Suprapubic skin (tissue), 4 donors: ENCODE results near the gene VCAN. TPM values are rescaled to one million over a fixed set of nuclear protein-coding genes. Genes with fewer than 3 reads are reported as not detected.

Experiments
- DNase-seq, 2 donors: peaks; one replicate each; pipeline ENCODE4 v3.0.0-alpha.2; 2019; ENCODE audit warnings: low spot score in 2 of 2
- H3K27ac ChIP-seq: fragments of 200-600 bp; sonication (generic); one replicate; pipeline ENCODE4 v1.5.1; 2019
- H3K27me3 ChIP-seq: fragments of 200-600 bp; sonication (generic); one replicate; pipeline ENCODE4 v1.5.1; 2019
- H3K36me3 ChIP-seq: fragments of 200-600 bp; sonication (generic); one replicate; pipeline ENCODE4 v1.5.1; 2019
- H3K4me1 ChIP-seq: fragments of 200-600 bp; sonication (generic); one replicate; pipeline ENCODE4 v1.5.1; 2019
- H3K4me3 ChIP-seq: fragments of 200-600 bp; sonication (generic); one replicate; pipeline ENCODE4 v1.5.1; 2019; ENCODE audit warnings: mild to moderate bottlenecking
- H3K9me3 ChIP-seq: fragments of 200-600 bp; sonication (generic); one replicate; pipeline ENCODE4 v1.5.1; 2019
- EP300 ChIP-seq: sonication (generic); formaldehyde crosslinking; IDR thresholded peaks from one replicate; pipeline ENCODE4 v1.6.1; 2017; ENCODE audit warnings: antibody characterized with exemption
- POLR2A ChIP-seq, 2 donors: fragments of 450-650 bp; IDR thresholded peaks; one replicate each; pipeline ENCODE4 v1.6.1; 2017; ENCODE audit warnings: antibody characterized with exemption in 2 of 2, mild to moderate bottlenecking in 2 of 2, moderate library complexity in 2 of 2
- POLR2AphosphoS5 ChIP-seq, 3 donors: sonication (generic); formaldehyde crosslinking; IDR thresholded peaks; one replicate each; pipeline ENCODE4 v1.6.1; 2017; ENCODE audit warnings: antibody characterized with exemption in 3 of 3
- WGBS: methylation state at CpG from one replicate; pipeline ENCODE4 v1.1.5; 2018; 5-methylcytosine and 5-hydroxymethylcytosine counted together
- total RNA-seq, 4 donors: library from RNA; depleted of rRNA; stranded (reverse); fragments of >200 nt; gene quantifications; one replicate each; pipeline ENCODE4 v1.1.0, GENCODE V29; 2016
- TF ChIP-seq, protein P1 (sequence below), 2 donors: fragments of 200-600 bp in 1 of 2; fragments of 450-650 bp in 1 of 2; sonication (generic) in 1 of 2; IDR thresholded peaks; one replicate each; pipeline ENCODE4 v1.5.1; 2016 to 2019; ENCODE audit warnings: antibody characterized with exemption in 2 of 2, mild to moderate bottlenecking in 1 of 2, moderate library complexity in 1 of 2

VCAN gene
- total RNA-seq, 4 donors from 2014 or later: 22.8 to 30.3 (median 24.0) TPM

GRCh38 chr5:83467371-83468035 lies 4.0 kb upstream of the VCAN start:
- no peak overlapping the region for H3K27ac ChIP-seq
- 41% methylated on average over 9 of the region's 9 CpGs for WGBS
- no peaks in the 10 kb centered on the region for H3K9me3 ChIP-seq
- H3K4me1 ChIP-seq: peaks cover 19% of the 10 kb centered on the region
- H3K36me3 ChIP-seq: no peaks in the 10 kb centered on the region
- TF ChIP-seq, protein P1, sequence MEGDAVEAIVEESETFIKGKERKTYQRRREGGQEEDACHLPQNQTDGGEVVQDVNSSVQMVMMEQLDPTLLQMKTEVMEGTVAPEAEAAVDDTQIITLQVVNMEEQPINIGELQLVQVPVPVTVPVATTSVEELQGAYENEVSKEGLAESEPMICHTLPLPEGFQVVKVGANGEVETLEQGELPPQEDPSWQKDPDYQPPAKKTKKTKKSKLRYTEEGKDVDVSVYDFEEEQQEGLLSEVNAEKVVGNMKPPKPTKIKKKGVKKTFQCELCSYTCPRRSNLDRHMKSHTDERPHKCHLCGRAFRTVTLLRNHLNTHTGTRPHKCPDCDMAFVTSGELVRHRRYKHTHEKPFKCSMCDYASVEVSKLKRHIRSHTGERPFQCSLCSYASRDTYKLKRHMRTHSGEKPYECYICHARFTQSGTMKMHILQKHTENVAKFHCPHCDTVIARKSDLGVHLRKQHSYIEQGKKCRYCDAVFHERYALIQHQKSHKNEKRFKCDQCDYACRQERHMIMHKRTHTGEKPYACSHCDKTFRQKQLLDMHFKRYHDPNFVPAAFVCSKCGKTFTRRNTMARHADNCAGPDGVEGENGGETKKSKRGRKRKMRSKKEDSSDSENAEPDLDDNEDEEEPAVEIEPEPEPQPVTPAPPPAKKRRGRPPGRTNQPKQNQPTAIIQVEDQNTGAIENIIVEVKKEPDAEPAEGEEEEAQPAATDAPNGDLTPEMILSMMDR (IDR thresholded peaks at IDR 0.05): no peak
- TF ChIP-seq POLR2A (IDR thresholded peaks at IDR 0.05) (no peak), EP300 (no peak), POLR2AphosphoS5 (IDR thresholded peaks at IDR 0.05) (no peak)
- peak in 1 of 2 donors; percentile 67 for DNase-seq
- H3K27me3 ChIP-seq: peaks cover 25% of the 10 kb centered on the region
- H3K4me3 ChIP-seq: no peak overlapping the region

GRCh38 chr5:83469075-83469474 lies 2.5 kb upstream of the VCAN start:
- H3K9me3 ChIP-seq: no peaks in the 10 kb centered on the region
- no peak overlapping the region for H3K27ac ChIP-seq
- TF ChIP-seq, protein P1 (IDR thresholded peaks at IDR 0.05): no peak
- no peak for TF ChIP-seq POLR2AphosphoS5 (IDR thresholded peaks at IDR 0.05)
- TF ChIP-seq POLR2A (IDR thresholded peaks at IDR 0.05): no peak
- no peak for TF ChIP-seq EP300
- H3K27me3 ChIP-seq: peaks cover 34% of the 10 kb centered on the region
- no peak for DNase-seq
- no peaks in the 10 kb centered on the region for H3K36me3 ChIP-seq
- H3K4me1 ChIP-seq: peaks cover 34% of the 10 kb centered on the region
- H3K4me3 ChIP-seq: no peak overlapping the region

DNA sequence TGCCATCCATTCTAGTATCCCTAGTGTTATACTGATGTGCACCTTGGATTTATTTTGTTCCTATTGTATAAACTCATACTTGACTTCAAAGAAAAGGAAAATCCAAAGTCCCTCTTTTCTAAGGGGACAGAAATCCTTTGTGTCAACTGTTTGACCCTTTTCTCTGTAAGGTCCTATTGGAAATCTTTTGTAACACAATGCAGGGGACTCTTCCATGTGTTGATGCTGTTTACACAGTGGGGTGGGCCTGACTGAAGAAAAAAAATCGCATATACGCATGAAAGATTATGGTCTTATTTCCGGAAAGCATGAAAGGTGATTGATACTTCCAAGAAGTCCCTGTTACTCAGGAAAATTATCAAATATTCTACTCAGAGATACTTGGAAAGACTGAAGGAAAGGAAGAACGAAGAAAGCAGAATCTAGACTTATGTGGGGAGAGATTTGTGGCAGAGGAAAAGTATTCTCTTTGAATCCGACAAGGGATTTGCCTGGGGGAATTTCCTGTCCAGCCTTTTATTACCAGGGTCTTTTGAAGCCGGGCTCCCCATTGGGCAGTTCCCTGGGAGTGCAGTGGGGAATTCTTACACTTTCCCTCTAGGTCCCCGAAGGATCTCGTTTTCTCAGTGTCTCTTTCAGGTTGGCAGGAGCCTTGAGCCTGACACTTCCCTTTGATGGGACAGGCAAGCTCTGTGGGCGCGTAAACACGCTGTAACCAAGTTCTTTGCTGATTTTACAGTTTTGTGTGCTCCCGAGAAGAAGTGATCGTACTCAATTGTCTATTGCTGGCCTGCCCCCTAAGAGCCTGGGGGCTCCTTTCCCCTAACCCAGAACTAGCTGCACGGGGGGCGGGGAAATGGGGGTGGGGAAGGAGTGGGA lies 779 bp upstream of the VCAN start:
- Histone ChIP-seq H3K9me3 (no peaks in the 10 kb centered on the region), H3K36me3 (no peaks in the 10 kb centered on the region), H3K4me1 (peaks cover 47% of the 10 kb centered on the region), H3K27me3 (peaks cover 43% of the 10 kb centered on the region), H3K27ac (peak overlapping the region; percentile 64), H3K4me3 (peak overlapping the region; percentile 52)
- no peak for DNase-seq
- TF ChIP-seq POLR2A (IDR thresholded peaks at IDR 0.05) (no peak), EP300 (no peak), POLR2AphosphoS5 (IDR thresholded peaks at IDR 0.05) (no peak)
- TF ChIP-seq, protein P1 (IDR thresholded peaks at IDR 0.05): no peak
- WGBS: 17% methylated on average over 15 of the region's 15 CpGs

- peak overlapping the region; percentile 71 for H3K27ac ChIP-seq
- H3K36me3 ChIP-seq: no peaks in the 10 kb centered on the region
- H3K9me3 ChIP-seq: no peaks in the 10 kb centered on the region
- no peak for DNase-seq
- H3K4me1 ChIP-seq: peaks cover 47% of the 10 kb centered on the region
- peaks cover 41% of the 10 kb centered on the region for H3K27me3 ChIP-seq
- H3K4me3 ChIP-seq: peak overlapping the region; percentile 52
- 1% methylated on average over 5 of the region's 5 CpGs for WGBS
- TF ChIP-seq, protein P1 (IDR thresholded peaks at IDR 0.05): no peak
- TF ChIP-seq EP300 (no peak), POLR2A (IDR thresholded peaks at IDR 0.05) (no peak), POLR2AphosphoS5 (IDR thresholded peaks at IDR 0.05) (no peak)
These were observed 616 bp downstream of the VCAN start for GRCh38 chr5:83472213-83472507.
